Neural progenitor cell (in vitro differentiated cells): Measurements from ENCODE around the gene SASH3. TPM values are rescaled to one million over a fixed set of nuclear protein-coding genes. Genes with fewer than 3 reads are reported as not detected.

Source experiments
- DNase-seq: peaks from one replicate; pipeline ENCODE4 v3.0.0-alpha.2; 2016; ENCODE audit warnings: low spot score
- H2AFZ ChIP-seq: fragments of 200-600 bp; sonication (generic); replicated peaks from 2 replicates; pipeline ENCODE4 v1.6.1; 2016; ENCODE audit warnings: antibody characterized with exemption
- H3F3A ChIP-seq: fragments of 200-600 bp; sonication (generic); 2 replicates; pipeline ENCODE4 v1.6.1; 2016; ENCODE audit warnings: antibody characterized with exemption, low read depth
- H3K27ac ChIP-seq: fragments of 200-600 bp; sonication (generic); 2 replicates; pipeline ENCODE4 v1.5.1; 2016; ENCODE audit warnings: mild to moderate bottlenecking
- H3K27me3 ChIP-seq: fragments of 200-600 bp; sonication (generic); 2 replicates; pipeline ENCODE4 v1.6.1; 2016; ENCODE audit warnings: mild to moderate bottlenecking, moderate library complexity
- H3K36me3 ChIP-seq: fragments of 200-600 bp; sonication (generic); 2 replicates; pipeline ENCODE4 v1.5.1; 2016
- H3K4me1 ChIP-seq: fragments of 200-600 bp; sonication (generic); 2 replicates; pipeline ENCODE4 v1.6.1; 2016; ENCODE audit warnings: mixed run types
- H3K4me2 ChIP-seq: fragments of 200-600 bp; sonication (generic); 2 replicates; pipeline ENCODE4 v1.6.1; 2016
- H3K4me3 ChIP-seq: fragments of 200-600 bp; sonication (generic); 2 replicates; pipeline ENCODE4 v1.5.1; 2016
- H3K79me2 ChIP-seq: fragments of 200-600 bp; sonication (generic); 2 replicates; pipeline ENCODE4 v1.6.1; 2016; ENCODE audit warnings: low read depth
- H3K9ac ChIP-seq: fragments of 200-600 bp; sonication (generic); 2 replicates; pipeline ENCODE4 v1.6.1; 2016
- H3K9me3 ChIP-seq: fragments of 200-600 bp; sonication (generic); 2 replicates; pipeline ENCODE4 v1.5.1; 2016; ENCODE audit warnings: low read depth
- H4K20me1 ChIP-seq: fragments of 200-600 bp; sonication (generic); 2 replicates; pipeline ENCODE4 v1.6.1; 2016; ENCODE audit warnings: low read depth
- H3K27ac Mint-ChIP-seq: 3 replicates; pipeline ENCODE4 v1.8.0; 2021; ENCODE audit warnings: mixed read lengths
- H3K27me3 Mint-ChIP-seq: 2 replicates; pipeline ENCODE4 v1.8.0; 2022; ENCODE audit warnings: low read depth, mild to moderate bottlenecking, inconsistent platforms, moderate library complexity, mixed read lengths; ENCODE audit not compliant: insufficient read depth
- H3K36me3 Mint-ChIP-seq: 3 replicates; pipeline ENCODE4 v1.8.0; 2021; ENCODE audit warnings: mixed read lengths
- H3K4me1 Mint-ChIP-seq: 3 replicates; pipeline ENCODE4 v1.8.0; 2021; ENCODE audit warnings: mixed read lengths
- H3K4me3 Mint-ChIP-seq: 3 replicates; pipeline ENCODE4 v1.8.0; 2021; ENCODE audit warnings: mild to moderate bottlenecking, moderate library complexity, mixed read lengths
- H3K9me3 Mint-ChIP-seq: 3 replicates; pipeline ENCODE4 v1.8.0; 2020; ENCODE audit warnings: mixed read lengths
- CTCF ChIP-seq: fragments of 200-600 bp; sonication (generic); IDR thresholded peaks from 2 replicates; pipeline ENCODE4 v1.5.1; 2017; ENCODE audit warnings: antibody characterized with exemption, mild to moderate bottlenecking
- EZH2 ChIP-seq: fragments of 200-600 bp; sonication (generic); IDR thresholded peaks from 2 replicates; pipeline ENCODE4 v1.6.1; 2017; ENCODE audit warnings: antibody characterized with exemption, mild to moderate bottlenecking, moderate library complexity
- EZH2phosphoT487 ChIP-seq: fragments of 200-600 bp; sonication (generic); IDR thresholded peaks from 2 replicates; pipeline ENCODE4 v1.6.1; 2017; ENCODE audit warnings: antibody characterized with exemption
- total RNA-seq: library from RNA; depleted of rRNA; stranded (reverse); fragments of >200 nt; gene quantifications from 2 replicates; pipeline ENCODE4 v1.2.3, GENCODE V29; 2015; ENCODE audit warnings: low replicate concordance

The SASH3 gene
- total RNA-seq, 1 donor from 2014 or later: not detected

GRCh38 chrX:129743821-129744220 is 35.9 kb upstream of the SASH3 start:
- Mint-ChIP-seq H3K27me3 (peaks cover 9% of the 10 kb centered on the region), H3K36me3 (no peaks in the 10 kb centered on the region), H3K27ac (peak overlapping the region; percentile 46), H3K9me3 (no peaks in the 10 kb centered on the region), H3K4me1 (peaks cover 64% of the 10 kb centered on the region), H3K4me3 (no peak overlapping the region)
- TF ChIP-seq CTCF (no peak), EZH2phosphoT487 (no peak), EZH2 (no peak)
- Histone ChIP-seq H3K4me2 (no peak overlapping the region), H3K27me3 (no peaks in the 10 kb centered on the region), H3F3A (peaks cover 7% of the 10 kb centered on the region), H2AFZ (no peak overlapping the region), H4K20me1 (no peaks in the 10 kb centered on the region), H3K79me2 (no peaks in the 10 kb centered on the region), H3K4me3 (no peak overlapping the region), H3K36me3 (no peaks in the 10 kb centered on the region), H3K9ac (no peak overlapping the region), H3K4me1 (peaks cover 10% of the 10 kb centered on the region), H3K9me3 (no peaks in the 10 kb centered on the region), H3K27ac (no peak overlapping the region)
- no peak for DNase-seq

DNA sequence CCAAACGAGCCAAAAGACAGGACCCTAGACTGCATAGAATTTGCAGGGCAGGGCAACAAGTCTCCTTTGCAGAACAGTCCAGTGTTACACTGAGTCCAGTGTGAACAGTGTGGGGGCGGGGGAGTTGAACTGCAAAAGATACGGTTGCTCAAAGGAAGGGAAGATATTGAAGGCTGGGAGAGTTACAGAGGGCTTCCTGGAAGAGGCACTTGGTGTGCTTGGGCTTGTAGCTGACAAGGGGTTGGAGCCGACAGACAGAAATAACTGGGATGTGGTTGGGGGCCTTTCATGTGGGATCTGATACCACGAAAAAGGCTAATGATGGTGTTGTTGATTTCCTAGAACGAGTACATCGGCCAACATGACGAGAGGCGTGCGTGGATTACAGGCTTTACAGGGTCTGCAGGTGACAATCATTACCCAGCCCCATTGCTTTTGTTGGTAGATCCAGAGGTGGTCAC is 34.9 kb upstream of the SASH3 start:
- H3K4me1 ChIP-seq: peaks cover 4% of the 10 kb centered on the region
- H3K36me3 Mint-ChIP-seq: no peaks in the 10 kb centered on the region
- no peaks in the 10 kb centered on the region for H3K9me3 Mint-ChIP-seq
- no peak overlapping the region for H3K9ac ChIP-seq
- H3K4me2 ChIP-seq: no peak overlapping the region
- peaks cover 60% of the 10 kb centered on the region for H3K4me1 Mint-ChIP-seq
- DNase-seq: no peak
- peak overlapping the region; percentile 13 for H3K27ac Mint-ChIP-seq
- no peaks in the 10 kb centered on the region for H3K9me3 ChIP-seq
- H3K79me2 ChIP-seq: no peaks in the 10 kb centered on the region
- H3K27me3 Mint-ChIP-seq: peaks cover 10% of the 10 kb centered on the region
- no peak overlapping the region for H3K4me3 Mint-ChIP-seq
- no peak overlapping the region for H3K27ac ChIP-seq
- peaks cover 3% of the 10 kb centered on the region for H3F3A ChIP-seq
- TF ChIP-seq CTCF (no peak), EZH2 (no peak), EZH2phosphoT487 (no peak)
- no peak overlapping the region for H2AFZ ChIP-seq
- no peaks in the 10 kb centered on the region for H4K20me1 ChIP-seq
- H3K36me3 ChIP-seq: no peaks in the 10 kb centered on the region
- no peaks in the 10 kb centered on the region for H3K27me3 ChIP-seq
- H3K4me3 ChIP-seq: no peak overlapping the region

GRCh38 chrX:129746557-129747470 is 32.9 kb upstream of the SASH3 start:
- DNase-seq: no peak
- Histone ChIP-seq H2AFZ (no peak overlapping the region), H3F3A (peaks cover 3% of the 10 kb centered on the region), H3K4me1 (peaks cover 1% of the 10 kb centered on the region), H3K27me3 (no peaks in the 10 kb centered on the region), H3K36me3 (no peaks in the 10 kb centered on the region), H4K20me1 (no peaks in the 10 kb centered on the region), H3K9ac (no peak overlapping the region), H3K4me2 (no peak overlapping the region), H3K4me3 (no peak overlapping the region), H3K79me2 (no peaks in the 10 kb centered on the region), H3K27ac (no peak overlapping the region), H3K9me3 (no peaks in the 10 kb centered on the region)
- Mint-ChIP-seq H3K9me3 (no peaks in the 10 kb centered on the region), H3K27me3 (peaks cover 10% of the 10 kb centered on the region), H3K27ac (no peak overlapping the region), H3K4me1 (peaks cover 50% of the 10 kb centered on the region), H3K4me3 (no peak overlapping the region), H3K36me3 (no peaks in the 10 kb centered on the region)
- TF ChIP-seq CTCF (no peak), EZH2phosphoT487 (no peak), EZH2 (no peak)
